HL-60/S4 treated with retinoic acid at 250 ng/mL for 4 days and 3 days (cell line): ENCODE results near the gene ZNF644.
"Not testable (repeated sequence)": the region's sequence is repeated elsewhere in the genome, so short reads cannot be mapped to it uniquely, and the experiment has no call there.

Experiments
- in situ Hi-C: fragments of 300-500 bp; cut with MboI; formaldehyde crosslinking; loops from 2 replicates; pipeline ENCODE4 v1.7.0; 2022; ENCODE audit warnings: low sequenced_read_pairs

ZNF644 gene

DNA sequence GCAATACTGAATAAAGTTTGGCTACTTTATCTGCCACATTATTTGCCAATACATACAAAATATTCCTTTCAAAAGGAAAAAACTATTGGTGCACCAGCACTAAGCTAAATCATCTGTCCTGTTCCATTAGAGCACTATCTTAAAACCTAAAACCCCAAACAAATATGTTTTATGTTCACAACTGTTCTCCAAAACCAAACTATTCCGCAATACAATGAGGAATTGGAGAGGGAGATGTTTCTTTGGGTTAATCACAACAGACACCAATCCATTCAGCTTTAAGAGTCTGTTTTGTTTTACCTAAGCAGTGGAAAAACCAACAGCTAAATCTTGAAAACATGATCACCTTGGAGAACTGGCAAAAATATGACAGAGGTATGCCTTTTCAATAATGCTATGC lies 85.1 kb downstream of the ZNF644 start:
- in situ Hi-C loops = no loop called here

DNA sequence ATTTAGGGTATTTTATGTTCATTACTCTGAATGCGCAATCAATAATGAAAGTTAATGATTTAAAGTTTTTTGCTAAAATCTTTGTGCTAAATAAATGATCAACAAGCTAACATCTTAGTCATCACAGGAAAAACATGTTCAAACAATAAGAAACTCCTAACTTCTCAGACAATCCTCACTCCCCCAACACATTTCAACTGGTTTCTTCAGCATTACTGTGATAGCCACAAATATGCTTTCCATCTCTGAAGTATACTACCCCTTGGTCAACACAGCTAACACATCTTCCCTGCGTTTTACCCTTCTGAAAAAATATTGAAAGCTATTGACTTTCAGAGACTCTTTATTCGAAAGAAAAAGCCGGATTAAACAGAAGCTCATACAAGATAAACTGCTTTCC lies 85.8 kb downstream of the ZNF644 start:
- in situ Hi-C loops = no loop called here

DNA sequence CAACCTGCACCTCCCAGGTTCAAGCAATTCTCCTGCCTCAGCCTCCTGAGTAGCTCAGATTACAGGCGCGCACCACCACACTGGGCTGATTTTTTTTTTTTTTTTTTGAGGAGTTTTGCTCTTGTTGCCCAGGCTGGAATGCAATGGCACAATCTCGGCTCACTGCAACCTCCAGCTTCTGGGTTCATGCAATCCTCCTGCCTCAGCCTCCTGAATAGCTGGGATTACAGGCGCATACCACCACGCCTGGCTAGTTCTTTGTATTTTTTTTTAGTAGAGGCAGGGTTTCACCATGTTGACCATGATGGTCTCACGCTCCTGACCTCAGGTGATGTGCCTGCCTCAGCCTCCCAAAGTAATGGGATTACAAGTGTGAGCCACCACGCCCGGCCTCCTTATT lies 93.6 kb downstream of the ZNF644 start:
- in situ Hi-C loops = not testable (repeated sequence)

DNA sequence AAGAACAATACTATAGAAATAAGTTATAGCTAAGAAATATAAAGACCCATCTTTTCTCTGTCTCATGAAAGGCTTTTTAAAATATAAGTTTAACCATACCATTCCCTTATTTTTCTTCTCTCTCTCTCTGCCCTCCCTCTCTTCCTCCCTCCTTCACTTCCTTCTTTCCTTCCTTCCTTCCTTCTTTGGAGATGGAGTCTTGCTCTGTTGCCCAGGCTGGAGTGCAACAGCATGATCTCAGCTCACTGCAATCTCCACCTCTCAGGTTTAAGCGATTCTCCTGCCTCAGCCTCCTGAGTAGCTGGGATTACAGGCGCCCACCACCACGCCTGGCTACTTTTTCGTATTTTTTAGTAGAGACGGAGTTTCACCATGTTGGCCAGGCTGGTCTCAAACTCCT lies 94.2 kb downstream of the ZNF644 start:
- in situ Hi-C loops = not testable (repeated sequence)

DNA sequence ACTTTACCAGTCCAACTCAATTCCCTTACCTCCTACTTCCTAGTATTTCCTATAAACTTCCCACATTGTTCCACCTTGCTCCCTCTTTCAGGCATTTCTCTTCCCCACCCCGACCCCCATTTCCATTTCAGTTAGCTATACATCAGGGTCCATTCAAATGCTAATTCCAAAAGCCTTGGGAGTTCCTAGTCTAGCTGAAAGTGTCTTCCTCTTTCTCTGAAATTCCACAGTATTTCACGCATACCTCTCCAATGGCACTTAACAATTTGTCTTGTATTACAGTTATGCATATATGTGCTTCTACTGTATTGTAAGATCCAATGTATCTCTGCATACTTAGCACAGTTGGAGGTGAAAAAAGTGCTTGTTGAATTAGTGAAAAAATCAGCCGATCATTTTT lies 94.9 kb downstream of the ZNF644 start:
- in situ Hi-C loops = no loop called here

- in situ Hi-C loops = no loop called here
Measured at GRCh38 chr1:90925928-90926869, 95.6 kb downstream of the ZNF644 start.

GRCh38 chr1:90924982-90925381 lies 96.9 kb downstream of the ZNF644 start:
- in situ Hi-C loops = no loop called here

DNA sequence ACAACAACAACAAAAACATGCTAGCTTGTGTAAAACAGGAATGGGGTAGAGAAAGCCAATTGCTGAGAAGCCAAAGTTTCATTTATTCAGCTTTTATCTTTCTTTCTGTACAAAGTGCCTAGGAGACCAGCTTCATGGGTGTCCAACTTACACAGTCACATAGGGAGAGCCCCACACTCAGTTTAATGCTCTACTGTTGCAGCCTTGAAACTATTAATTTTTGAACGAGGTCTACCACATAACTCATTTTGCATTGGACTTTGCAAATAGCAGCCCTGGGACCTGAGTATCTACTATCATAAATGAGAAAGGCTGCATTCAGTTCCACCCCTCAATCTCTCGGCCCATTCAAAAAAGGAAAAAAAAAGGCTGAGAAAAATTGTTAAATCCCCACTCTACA lies 98.8 kb downstream of the ZNF644 start:
- in situ Hi-C loops = no loop called here

DNA sequence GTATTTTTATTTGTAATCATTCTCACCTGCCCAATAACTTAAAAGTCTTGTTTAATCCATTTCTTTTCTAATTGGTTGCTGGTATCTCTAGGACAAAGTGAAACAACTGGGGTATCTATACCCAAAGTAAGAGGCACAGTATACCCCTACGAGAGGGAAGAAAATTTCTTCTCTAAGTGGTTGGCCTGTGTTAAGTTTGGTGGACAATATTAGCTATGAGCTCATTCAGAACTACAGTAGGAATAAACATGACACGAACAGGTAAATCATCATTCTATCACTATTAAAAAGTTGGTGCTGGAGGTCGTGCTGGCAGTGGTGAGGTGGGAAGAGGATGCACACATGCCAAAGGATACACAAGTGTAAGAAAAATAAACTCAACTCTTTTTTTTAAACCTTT lies 99.6 kb downstream of the ZNF644 start:
- in situ Hi-C loops = no loop called here

DNA sequence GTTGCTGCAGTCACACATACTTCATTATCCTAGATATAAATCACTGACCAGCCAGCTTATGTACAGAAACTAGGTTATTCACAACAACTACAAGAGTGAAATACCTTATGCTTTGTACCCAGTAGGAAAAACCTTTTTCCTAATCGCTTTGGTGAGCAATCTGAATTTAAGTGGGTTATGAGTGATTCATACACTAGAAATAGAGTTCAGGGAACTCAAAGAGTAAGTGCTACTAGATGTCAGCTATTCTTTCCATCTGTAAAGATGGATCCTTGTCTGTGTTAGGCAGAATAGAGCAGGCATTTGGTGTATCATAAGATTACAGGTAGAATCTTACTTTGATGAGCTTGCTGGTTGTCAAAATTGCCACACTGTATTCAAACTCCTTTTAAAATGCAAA lies 101.9 kb downstream of the ZNF644 start:
- in situ Hi-C loops = no loop called here

- in situ Hi-C loops = no loop called here
Measured at GRCh38 chr1:90919190-90919719, 102.6 kb downstream of the ZNF644 start.

DNA sequence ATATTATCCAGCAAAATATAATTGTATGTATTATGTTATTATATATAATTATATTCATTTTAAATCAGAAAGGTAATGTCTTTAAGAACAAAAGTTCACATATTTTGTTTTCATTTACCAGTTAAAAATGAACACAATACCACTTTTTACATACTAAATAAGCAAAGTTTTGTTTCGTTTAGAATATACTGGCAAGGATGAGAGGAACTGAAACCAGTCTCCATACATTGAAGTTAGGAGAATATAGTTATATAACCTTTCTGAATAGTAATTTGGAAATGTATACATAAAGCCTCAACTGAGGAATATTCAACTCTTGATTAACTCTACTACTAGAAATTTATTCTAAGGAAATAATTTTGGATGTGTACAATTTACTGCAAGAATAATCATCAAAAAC lies 110.5 kb downstream of the ZNF644 start:
- in situ Hi-C loops = no loop called here

GRCh38 chr1:90902672-90903071 lies 119.2 kb downstream of the ZNF644 start:
- in situ Hi-C loops = no loop called here

- in situ Hi-C loops = no loop called here
Measured at GRCh38 chr1:90899263-90899662, 122.6 kb downstream of the ZNF644 start.

DNA sequence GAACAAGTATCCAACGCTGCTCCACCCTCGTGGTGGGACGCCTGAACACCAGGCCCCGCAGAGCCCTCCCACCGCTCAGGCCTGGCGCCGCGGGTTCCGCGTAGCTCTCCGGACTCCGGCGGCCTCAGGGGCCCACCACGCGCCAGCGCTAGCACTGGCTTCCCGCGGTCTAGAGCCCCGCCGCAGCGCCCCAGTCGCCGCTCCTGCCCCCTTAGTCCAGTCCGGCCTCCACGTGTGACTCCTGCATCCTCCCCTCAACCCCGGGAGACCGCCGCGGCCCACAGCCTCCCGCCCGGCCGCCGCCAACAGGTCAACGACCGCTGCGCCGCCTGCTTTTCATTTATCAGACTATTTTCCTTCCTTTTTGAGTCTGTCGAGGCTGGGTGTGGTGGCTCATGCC lies 128.2 kb downstream of the ZNF644 start:
- in situ Hi-C loops = not testable (repeated sequence)

DNA sequence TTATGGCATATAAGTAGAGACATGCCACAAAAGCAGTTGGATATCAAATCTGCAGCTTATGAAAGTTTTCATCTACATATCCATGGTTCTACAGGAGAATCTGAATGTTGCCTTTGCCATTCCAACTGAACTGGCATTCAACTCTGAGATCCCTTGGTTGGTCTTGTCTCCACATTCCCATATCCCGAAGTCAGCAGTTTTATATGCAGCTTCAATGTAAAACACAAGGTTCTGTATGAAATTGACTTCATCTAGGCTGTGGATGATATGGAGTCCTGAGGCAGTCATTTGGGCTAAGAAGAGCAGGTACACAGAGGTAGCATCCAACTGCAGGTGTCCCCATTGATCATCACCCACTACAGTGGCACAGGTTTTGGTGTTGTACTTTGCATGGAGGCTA lies 129.0 kb downstream of the ZNF644 start:
- in situ Hi-C loops = not testable (repeated sequence)

GRCh38 chr1:90892196-90892595 lies 129.6 kb downstream of the ZNF644 start:
- in situ Hi-C loops = not testable (repeated sequence)

- in situ Hi-C loops = not testable (repeated sequence)
Measured at GRCh38 chr1:90891756-90892155, 130.1 kb downstream of the ZNF644 start.

DNA sequence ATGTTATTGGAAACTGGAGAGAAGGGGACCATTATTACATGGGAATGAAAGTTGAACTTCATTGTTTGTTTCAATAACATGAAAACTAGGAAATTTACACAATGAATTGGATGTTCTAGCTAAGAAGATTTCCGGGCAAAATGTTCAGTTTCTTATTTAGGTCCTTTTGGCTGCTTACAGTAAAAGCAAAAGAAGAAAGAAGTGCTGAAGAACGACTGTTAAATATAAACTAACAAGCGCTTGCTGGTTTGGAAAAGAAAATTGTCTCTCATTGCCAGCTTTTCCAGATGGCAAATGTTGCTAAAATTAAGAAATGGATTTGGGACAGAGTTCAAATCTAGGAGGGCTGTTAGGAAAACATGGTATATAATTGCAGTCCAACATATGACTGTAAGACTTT lies 139.6 kb downstream of the ZNF644 start:
- in situ Hi-C loops = no loop called here

DNA sequence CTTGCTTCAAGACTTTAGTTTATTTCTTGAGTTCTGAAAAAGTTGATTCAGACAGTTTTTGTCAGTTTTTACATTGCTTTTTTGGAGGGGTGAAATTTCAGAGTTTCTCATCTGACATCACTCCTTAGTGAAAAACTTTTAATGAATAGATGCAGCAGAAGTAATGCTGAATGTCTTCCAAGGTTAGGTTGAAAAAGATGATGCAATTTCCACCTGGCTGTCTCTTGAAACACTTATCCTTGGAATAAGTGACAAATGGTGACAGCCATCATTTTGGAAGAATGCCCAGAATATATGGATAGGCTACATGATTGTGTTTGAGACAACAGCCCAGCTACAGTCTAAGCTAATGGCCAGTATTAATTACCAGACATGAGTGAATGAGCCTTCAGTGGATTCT lies 140.8 kb downstream of the ZNF644 start:
- in situ Hi-C loops = no loop called here

DNA sequence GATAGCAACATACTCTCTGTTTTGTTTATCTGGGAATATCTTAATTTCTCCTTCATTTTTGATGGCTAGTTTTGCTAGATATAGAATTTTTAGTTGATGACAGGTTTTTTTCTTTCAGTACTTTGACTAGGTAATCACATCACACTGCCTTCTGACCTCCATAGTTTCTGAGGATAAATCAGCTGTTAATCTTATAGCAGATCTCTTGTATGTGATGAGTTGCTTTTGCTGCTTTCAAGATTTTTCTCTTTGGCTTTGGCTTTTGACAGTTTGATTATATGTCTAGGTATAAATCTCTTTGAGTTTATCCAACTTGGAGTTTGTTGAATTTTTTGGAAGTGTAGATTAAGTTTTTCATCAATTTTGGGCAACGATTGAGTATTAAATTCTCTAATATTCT lies 142.6 kb downstream of the ZNF644 start:
- in situ Hi-C loops = no loop called here

- in situ Hi-C loops = no loop called here
Measured at GRCh38 chr1:90876101-90876500, 145.7 kb downstream of the ZNF644 start.
